GM21360 (cell line): ENCODE data around the gene SAMD14.

ENCODE experiments used
- ATAC-seq: cut with Tn5 transposase; IDR thresholded peaks from one replicate; pipeline ENCODE4 v1.9.1; 2021; ENCODE audit warnings: mild to moderate bottlenecking, moderate library complexity; ENCODE audit not compliant: unreplicated experiment

The SAMD14 gene

DNA sequence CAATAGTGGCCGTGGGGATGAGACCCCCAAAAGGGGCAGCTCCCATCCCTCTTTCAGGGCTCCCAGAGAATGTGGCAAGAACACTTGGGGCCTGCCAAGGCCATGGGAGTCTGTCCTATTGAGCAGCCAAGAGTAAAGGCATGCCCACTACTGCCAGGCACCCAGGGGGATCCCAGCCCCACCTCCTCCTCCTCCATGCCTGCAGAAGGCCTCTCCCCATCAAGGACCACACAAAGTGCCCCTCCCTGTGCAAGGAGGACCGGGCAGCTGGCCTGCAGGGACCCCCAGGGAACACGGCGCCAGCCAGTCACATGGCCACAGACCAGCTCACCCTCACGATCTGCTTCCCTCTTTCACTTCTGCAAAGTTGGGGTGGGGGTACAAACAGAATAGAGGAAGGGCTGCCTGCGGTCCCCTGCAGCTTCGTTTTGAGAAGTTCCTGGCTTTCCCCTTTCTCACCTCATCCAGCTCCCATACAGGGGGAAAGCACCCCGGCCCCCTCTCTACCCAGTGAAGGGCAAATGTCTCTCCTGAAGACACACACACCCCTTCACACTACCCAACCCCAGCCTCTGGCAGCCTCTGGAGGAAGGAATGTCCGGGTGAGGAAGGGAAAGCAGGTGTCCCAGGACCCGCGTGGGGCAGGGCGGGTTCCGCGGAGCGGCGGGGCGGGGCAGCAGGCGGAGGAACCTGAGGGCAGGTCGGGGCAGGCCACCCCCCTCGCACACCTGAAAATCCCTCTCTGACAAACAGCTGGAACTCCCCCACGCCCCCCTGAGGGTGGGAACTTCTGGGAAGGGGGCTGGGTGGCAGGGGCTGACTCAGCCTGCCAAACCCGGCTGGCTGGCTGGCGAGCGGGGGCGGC is 18.5 kb upstream of the SAMD14 start:
- ATAC-seq = peak; percentile 30

DNA sequence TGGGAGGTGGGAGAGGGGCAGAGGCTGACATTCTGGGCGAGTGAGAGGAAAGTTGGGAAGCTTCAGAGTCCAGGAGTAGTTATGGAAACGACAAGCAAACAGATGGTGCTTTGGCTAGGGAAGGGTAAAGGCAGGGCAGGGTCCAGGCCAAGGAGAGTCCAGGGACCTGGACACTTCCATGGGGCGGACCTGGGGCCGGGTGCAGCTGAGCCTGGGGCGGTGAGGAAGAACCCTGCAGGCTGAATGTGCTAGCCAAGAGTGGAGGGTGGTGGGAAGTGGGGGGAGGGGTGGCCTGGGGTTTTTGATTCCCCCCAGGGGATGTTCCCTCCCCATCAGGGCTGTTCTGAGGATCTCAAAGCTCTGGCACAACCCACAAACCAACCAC is 17.9 kb upstream of the SAMD14 start:
- no peak for ATAC-seq

DNA sequence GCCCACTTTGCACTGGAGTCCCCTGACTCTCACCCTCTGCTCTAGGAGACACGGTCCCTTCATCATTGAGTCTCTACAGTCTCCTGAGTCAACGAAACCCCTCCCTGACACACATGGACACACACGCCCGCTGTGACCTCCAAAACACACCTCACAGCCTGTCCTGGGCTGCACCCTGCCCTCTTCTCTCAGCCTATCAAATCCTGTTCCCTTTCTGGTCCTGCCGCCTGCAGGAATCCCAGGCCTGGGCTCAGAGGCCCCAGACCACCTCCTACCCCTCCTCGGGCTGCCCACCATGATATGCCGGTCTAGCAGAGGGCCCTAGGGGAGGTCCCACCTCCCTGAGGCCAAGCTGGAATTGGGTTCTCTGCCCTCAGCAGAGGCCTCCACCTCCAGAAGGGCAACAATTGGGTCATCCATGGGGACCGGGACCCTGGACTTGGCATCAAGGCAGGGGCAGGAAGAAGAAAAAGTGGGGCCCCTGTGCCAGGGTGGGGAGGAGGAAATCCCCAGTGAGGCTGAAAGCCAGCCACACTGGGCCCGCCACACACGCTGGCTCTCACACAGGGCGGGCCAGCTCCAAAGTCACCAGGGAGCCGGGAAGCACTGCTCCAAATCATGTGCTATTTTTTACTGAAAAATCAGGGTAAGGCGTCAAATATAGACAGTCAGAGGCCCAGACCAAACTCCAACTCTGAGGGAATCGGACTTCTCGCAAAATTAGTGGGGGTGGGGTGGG is 17.1 kb upstream of the SAMD14 start:
- no peak for ATAC-seq

DNA sequence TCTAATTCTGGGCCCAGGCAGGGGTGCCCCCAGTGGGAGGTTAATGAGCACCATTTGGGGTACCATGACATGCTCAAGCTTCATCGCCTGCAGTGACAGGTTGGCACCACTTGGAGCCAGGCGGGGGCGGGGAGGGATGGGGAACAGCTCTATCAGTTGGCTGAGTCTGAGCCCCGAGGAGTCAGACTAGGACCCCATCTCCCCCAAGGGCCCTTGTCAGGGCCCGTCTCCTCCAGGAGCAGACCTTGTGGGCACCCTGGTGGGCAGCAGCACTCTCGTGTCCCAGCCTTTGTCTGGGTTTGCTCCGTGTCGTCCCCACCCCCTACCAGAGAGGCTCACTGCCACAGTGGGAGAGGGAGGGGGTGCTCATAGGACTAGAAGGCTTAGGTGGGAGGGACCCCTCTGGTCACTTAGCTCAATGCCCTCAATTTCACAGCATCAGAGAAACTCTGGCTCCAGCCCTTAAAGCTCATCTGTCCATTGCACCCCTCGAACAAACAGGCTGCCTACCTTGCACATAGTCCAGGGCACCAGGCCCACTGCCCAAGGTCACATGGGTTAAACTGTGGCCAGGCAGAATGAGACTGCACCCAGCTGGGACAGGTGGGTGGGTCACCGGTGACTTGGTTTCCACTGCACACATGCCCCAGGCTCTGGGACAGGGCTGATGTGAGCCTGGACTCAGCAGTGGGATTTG is 16.4 kb upstream of the SAMD14 start:
- no peak for ATAC-seq

DNA sequence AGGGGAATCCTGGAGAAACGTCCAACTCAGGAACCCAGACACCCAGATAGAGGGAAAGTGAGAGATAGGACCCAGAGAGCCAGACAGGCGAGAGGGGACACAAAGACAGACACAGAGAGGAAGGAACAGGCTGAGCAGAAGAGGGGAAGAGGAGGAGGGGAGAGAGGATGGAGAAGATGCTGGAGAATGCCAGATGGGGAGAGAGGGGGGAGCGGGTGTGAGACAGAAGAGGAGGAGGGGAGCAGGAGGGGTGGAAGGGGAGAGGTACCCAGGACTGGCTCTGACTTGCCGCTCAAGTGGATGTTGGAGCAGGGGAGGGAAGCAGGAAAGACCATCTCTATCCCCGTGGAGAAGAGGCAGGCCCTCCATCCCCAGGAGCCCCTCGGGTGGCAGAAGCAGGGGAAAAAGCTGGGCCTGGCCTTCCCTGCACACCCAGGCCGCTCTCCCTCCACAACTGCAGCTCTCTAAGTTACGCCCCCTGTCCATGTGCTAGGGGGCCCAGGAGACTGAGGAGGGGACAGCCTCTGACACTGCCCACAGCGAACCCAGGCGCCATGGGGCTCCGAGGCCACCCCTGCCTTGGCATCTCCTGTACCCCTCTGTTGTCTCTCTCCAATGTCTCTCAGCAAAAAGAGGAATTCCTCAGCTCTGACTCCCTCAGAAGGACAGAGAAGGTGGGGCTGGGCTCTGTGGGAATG is 15.7 kb upstream of the SAMD14 start:
- no peak for ATAC-seq

DNA sequence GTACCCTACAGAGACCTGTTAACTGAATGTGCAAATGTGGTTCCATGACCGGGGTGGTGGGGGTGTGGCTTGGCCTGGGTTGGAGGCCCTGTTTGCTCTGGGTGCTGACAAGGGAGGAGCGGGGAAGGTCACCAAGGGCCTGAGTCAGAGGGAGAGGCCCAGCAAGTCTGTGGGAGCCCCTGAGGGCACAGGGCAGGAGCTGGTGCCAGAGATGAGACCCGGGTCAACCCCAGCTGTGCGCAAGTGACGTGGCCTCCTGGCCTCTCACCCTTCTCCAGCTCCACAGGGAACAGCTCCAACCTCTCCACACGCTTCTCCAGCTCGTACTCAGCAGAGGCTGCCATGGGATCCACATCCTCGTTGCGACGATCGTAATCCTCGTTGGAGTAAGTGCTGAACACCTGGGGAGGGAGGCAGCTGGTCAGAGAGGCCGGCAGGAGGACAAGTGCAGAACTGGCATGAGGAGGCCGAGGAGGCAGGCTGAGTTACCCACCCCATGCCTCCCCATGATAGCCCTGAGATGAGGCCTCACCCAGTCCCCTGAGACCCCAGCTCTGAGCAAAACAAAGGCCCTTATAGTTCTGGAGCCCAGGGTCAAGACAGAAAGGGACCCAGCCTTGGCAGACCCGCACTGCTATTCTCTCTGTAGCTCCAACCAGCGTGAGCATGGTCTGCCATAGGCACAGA is 15.0 kb upstream of the SAMD14 start:
- no peak for ATAC-seq

DNA sequence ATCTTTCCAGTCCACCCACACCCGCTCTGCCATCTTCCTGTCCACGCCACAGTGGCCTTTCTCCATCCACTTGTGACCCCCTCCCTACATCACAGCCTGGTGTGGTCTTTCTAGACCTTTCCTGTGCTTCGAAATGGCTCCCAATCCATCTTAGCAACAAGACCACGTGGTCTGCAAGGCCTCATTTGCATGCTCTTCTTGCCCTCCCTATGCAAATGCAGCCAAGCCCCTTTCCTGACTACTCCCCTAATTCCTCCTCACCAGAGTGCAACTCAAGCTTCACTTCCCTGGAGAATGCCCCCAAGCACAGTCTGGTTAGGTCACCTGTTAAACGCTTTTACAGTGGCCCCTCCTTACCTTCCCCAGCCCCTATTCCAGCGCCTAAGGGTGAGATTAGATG is 14.4 kb upstream of the SAMD14 start:
- no peak for ATAC-seq

DNA sequence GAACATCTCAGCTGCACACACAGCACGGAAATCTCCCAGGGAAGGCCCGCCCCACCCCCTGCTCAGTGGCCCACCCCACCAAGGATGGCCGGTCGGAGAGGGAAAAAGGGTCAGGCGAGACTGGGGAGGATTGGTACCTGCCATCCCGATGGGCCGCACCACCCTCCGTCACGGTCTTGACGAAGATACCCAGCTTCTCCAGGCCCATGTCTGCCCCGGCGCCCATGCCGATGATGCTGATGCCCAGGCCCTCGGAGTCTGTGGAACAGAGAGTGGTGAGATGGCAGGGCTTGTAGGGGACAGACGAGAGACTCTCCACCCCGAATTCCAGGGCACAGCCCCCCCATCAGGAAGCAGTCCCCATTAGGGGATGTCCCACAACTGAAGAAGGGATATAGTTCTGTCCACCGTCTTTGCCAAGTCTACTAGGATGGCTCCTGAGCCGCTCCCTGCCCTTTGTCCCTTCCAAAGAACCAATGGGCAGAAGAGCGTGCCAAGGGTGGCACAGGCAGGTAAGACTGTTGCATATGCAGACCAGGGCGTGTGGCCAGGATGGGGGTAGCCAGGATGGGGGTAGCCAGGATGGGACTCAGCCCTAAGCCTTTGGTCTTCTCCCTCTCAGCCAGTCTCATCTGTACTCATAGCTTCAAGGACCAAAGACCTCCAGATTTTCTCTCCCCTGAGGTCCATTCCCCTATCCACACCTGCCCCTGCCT is 13.7 kb upstream of the SAMD14 start:
- no peak for ATAC-seq

DNA sequence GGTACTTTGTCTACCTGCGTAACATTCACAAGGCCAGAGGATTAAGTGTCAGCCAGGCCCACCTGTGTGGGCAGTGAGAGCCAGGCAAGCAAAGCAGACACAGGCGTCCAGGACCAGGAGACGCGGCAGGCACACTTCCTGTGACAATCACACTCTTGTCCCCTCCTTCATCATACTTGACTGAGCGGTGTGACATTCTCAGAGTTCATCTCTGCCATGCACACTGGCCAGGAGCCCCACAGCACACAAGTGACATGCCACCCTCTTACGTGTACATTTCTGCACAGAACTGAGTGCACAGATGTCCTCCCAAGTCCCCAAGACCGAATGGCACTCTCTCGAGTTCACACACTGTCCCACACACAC is 11.8 kb upstream of the SAMD14 start:
- ATAC-seq = no peak

DNA sequence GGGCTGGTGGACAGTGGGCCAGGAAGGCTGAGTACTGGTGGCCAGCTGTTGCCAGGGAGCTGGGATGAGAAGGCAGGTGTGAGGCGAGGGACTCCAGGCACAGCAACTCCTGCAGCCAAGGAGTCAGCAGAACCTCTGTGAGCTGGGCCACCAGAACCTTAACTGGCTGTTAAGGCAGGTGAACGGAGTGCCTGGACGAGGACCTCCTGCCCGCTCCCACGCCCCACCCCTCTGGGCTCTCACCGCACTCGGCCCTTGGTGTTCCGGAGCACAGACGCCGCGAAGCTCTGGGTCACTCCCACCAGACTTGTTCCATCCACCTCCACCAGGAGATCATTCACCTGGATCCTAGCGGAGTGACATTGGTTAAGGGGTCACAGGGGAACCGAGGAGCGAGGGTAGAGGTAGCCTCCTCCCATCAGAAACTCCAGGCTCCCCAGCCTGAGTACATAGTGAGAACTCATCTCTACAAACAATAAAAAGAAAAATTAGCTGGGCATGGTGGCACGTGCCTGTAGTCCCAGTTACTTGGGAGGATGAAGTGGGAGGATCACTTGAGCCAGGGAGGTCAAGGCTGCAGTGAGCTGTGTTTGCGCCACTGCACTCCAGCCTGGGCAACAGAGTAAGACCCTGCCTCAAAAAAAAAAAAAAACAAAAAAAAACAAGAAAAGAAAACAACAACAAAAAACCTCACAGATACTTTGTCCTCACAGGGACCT is 11.2 kb upstream of the SAMD14 start:
- ATAC-seq = no peak

DNA sequence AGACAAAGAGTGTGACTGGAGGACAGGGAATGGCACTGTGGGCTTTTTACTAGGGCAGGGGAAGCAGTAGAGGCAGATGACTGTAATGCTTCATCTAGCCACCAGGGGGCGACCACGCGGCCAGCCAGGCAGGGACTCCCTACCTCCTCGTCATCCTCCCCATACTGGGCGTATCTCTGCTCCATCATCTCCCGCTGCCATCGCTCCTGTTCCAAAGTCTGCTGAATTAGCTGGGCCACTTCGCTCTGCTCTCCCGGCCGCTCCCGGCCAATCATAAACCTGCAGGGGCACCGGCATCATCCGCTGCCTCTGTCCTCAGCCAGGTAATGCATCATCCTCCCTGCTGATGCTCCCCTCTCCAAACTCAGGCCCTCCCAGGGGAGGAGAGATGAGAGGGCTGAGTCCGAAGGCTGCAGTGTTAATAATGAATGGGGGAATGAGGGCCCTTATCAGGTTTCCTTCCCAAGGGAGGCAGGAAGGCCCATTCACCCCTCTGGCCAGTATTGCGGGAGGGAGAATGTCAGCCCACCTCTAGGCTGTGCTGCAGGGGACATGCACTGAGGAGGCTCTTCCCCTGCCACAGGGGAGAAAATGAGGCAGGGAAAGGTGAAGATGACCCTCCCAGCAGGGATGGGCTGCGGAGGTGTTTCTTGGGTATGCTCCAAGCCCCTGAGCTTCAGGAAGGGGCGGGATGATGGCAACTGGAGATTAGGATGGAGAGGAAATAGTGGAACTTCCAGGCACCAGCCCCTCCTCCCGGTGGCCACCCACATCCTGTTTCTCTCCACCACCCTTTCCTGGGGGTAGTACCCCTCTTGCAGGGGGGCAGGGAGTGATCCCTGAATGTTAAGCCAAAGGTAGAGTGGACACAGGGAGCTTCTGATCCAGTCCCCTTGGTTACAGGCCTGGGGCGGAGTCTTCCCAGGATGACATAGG is 10.3 kb upstream of the SAMD14 start:
- ATAC-seq = no peak

DNA sequence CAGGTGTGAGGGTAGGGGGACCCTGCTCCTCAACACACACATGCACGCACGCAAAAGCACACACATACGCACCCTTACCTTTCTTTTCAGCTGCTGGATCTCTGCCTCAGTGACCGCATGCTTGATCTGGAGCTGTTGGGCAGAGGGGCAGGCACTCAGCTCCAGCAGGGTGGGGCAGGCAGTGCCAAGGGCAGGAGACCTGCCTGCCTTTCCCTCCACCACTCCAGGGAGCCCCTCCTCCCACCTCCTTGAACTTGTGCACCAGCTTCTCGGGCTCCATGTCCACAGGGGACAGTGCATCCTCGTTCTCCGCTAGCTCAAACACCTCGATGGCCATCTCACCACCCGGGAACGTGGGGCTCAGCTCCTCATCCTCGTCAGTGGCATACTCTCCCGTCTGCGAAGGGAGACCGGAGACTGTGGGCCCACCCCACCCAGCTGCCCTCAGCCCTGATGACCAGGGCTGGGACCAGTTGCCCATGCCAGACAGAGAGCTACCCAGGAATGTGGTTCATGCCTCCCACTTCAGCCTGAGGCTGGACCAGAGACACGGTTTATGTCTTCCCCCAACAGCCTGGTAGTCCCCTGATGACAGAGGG is 9.3 kb upstream of the SAMD14 start:
- ATAC-seq = no peak

DNA sequence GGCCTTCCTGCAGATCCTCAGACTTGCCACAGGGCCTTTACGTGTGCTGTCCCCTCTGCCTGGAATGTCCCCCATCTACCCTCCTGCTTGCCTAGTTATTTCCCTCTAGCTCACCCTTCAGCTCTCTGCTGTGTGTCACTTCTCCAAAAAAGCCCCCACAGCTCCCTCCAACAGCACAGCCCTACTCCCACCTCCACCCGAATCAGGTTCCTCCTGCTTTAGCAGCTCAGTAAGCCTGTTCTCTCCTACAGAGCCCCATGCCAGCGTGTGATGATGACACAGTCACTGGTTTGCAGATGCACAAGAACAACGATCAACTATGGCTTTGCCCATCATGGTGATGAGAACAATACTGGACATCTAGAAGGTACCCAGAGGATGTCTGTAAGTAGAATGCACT is 7.1 kb upstream of the SAMD14 start:
- no peak for ATAC-seq

DNA sequence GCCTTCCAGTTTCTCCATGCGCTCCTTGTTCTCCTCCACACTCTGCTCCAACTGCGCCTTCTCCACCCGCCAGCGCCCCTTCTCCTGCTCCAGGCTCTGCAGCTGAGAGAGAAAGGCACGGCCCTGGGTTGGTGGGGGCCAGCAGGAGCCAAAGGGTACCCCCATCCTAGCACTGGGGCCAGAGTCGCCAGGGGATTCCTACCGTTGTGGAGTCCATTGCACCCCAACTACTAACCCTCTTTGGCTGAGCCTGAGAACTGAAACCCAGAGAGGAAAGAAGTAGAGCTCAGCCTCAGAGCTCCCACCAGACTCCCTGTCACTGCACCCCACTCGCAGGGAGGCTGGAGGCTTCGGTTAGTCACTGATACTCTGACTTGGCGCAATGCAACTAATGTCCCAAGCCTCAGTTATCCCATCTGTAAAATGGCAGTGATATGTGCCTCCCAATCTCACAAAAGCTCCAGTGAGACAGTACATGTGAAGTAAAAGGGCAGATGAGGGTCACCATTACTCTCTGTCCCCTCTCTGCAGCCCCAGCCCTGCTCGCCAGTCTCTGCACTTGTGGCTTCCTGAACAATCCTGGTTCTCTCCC is 6.2 kb upstream of the SAMD14 start:
- no peak for ATAC-seq

DNA sequence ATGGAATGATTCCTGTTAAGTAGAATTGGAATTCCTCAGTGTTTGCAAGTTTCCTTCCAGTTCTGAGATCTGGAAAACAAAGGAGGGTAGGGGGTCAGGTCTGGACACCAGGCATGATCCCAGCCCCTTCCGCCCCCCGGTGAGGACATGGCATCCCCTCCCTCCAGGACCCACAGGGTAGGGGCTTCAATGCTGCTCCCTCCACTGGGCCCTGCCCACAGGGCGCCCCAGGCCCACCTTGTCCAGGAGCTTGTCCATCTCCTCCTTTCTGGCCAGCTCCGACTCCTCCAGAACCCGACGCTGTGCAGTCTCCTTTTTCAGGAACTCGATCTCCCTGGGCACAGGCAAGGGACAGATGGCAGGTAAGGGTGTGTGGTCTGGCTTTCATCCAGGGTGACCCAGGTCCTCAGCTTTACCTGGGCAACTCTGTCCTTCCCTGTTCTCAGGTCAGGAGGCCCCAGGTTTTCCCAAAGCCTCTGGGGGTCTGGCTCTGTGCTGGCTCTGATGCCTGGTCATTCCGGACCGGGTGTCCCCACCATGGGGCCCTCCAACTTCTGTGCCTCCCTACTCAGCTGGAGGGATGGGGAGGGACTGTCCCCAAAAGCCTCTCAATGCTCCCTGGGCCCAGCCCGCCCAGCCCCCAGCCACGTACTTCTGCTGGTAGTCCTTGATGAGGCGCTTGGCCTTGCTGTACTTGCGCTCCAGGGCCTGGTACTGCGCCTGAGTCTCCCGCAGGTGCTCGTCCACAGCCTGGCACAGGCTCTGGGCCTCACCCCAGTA is 5.5 kb upstream of the SAMD14 start:
- no peak for ATAC-seq

DNA sequence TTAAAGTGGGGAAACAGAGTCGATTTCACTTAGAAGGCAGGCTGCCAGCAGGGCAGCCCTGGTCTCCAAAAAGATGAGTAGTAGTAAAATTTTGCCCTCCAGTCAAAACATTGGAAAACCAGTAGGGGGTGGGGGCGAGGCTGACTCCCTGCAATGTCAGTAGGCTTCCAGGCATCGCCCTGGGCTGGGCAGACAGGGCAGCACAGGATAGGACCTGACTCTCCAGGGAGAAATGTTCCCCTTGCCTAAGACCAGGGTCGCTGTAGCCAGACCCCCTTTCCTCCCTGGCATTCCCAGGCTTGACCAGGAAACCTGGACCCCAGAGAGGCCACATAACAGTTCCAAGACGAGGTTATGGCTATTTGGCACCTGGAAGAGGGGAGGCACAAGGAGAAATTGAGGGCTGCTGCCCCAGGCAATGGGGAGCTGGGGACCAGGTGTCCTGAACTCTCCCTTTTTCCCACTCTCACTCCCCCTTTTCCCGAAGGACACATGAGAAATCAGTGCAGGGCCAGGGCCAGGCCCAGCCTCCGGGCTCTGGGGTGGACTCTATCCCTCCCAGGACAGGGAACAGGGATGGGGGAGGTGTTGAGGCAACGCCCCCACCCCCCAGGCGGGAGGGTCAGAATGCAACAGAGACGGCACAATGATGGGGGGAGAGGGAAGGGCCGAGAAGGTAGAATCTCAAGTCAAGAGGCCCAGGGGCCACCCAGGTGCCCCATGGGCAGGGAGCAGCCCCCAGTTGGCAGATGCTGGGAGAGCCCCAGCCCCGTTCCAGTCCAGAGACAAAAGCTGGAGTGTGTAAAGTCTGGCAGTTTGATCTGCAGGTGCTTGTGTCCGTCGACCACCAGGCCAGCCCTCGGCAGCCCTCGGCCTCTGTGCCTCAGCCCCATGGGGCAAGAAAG is 4.5 kb upstream of the SAMD14 start:
- no peak for ATAC-seq
